Thoracic aorta (tissue), 2 donors: Measurements from ENCODE around the gene MSTN. TPM values are rescaled to one million over a fixed set of nuclear protein-coding genes. Genes with fewer than 3 reads are reported as not detected.
"Not testable (repeated sequence)": the region's sequence is repeated elsewhere in the genome, so short reads cannot be mapped to it uniquely, and the experiment has no call there.

Experiments used
- ATAC-seq: fragments of 150-250 bp; one replicate; pipeline ENCODE4 v1.8.0; 2017; ENCODE audit warnings: low read depth; ENCODE audit not compliant: insufficient number of reproducible peaks, low FRiP score
- DNase-seq: peaks from one replicate; pipeline ENCODE4 v3.0.0-alpha.2; 2020; ENCODE audit warnings: low spot score
- H3K27ac ChIP-seq, 2 donors: fragments of 200-600 bp; sonication (generic); 1 replicate in 1 of 2; 2 replicates in 1 of 2; pipeline ENCODE4 v1.5.1; 2016; ENCODE audit warnings: mild to moderate bottlenecking in 2 of 2, moderate library complexity in 2 of 2
- H3K27me3 ChIP-seq: fragments of 200-600 bp; sonication (generic); replicated peaks from 2 replicates; pipeline ENCODE4 v1.6.0; 2016; ENCODE audit warnings: mild to moderate bottlenecking; ENCODE audit not compliant: insufficient read depth
- H3K36me3 ChIP-seq: fragments of 200-600 bp; sonication (generic); one replicate; pipeline ENCODE4 v1.5.1; 2016
- H3K4me1 ChIP-seq, 2 donors: fragments of 200-600 bp; sonication (generic); 1 replicate in 1 of 2; 2 replicates in 1 of 2; pipeline versions ENCODE4 v1.5.1 to v1.6.0; 2016; ENCODE audit warnings: low read depth in 2 of 2, mild to moderate bottlenecking in 1 of 2; ENCODE audit not compliant: control insufficient read depth in 1 of 2
- H3K4me3 ChIP-seq: fragments of 200-600 bp; sonication (generic); 2 replicates; pipeline ENCODE4 v1.5.1; 2016; ENCODE audit warnings: mild to moderate bottlenecking
- H3K9me3 ChIP-seq: fragments of 200-600 bp; sonication (generic); 2 replicates; pipeline ENCODE4 v1.5.1; 2016
- total RNA-seq, 2 donors: library from RNA; depleted of rRNA; stranded (reverse); fragments of >200 nt; gene quantifications; one replicate each; pipeline versions ENCODE4 v1.1.0 to v1.2.3, GENCODE V29; 2016
- TF ChIP-seq, protein P1 (sequence below): fragments of 200-600 bp; sonication (generic); IDR thresholded peaks from one replicate; pipeline ENCODE4 v1.5.1; 2019; ENCODE audit warnings: antibody characterized with exemption

The MSTN gene
- total RNA-seq, 2 donors from 2014 or later, result 0.27 to 1.3 TPM

- TF ChIP-seq, protein P1, sequence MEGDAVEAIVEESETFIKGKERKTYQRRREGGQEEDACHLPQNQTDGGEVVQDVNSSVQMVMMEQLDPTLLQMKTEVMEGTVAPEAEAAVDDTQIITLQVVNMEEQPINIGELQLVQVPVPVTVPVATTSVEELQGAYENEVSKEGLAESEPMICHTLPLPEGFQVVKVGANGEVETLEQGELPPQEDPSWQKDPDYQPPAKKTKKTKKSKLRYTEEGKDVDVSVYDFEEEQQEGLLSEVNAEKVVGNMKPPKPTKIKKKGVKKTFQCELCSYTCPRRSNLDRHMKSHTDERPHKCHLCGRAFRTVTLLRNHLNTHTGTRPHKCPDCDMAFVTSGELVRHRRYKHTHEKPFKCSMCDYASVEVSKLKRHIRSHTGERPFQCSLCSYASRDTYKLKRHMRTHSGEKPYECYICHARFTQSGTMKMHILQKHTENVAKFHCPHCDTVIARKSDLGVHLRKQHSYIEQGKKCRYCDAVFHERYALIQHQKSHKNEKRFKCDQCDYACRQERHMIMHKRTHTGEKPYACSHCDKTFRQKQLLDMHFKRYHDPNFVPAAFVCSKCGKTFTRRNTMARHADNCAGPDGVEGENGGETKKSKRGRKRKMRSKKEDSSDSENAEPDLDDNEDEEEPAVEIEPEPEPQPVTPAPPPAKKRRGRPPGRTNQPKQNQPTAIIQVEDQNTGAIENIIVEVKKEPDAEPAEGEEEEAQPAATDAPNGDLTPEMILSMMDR, result no peak
- H3K9me3 ChIP-seq, result no peaks in the 10 kb centered on the region
- H3K4me1 ChIP-seq, result peaks cover 6 to 8% of the 10 kb centered on the region in 2 donors
- no peak overlapping the region for H3K27ac ChIP-seq
- no peak overlapping the region for H3K4me3 ChIP-seq
- no peak for DNase-seq
- H3K27me3 ChIP-seq, result no peaks in the 10 kb centered on the region
- no peaks in the 10 kb centered on the region for H3K36me3 ChIP-seq
- ATAC-seq, result no peak
Measured at GRCh38 chr2:190050001-190050400, 12.5 kb downstream of the MSTN start.

DNA sequence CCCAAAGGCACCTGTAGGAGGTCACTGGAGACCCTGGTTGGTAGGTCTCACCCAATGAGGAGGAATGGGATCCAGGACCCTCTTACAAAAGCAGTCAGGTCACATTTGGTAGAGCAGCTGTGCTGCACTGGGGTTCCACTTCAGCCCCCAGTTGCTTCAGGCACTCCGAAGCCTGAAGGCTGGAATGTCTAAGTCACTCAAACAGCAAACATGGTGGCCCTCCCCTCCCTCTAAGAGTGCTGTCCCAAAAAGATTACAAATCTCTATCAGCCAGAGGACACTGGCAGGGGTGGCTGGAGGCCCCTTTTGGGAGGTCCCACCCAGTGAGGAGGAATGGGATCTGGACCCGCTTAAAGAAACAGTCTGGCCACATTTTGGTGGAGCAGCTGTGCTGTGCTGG lies 17.7 kb downstream of the MSTN start:
- H3K27ac ChIP-seq, result no peak overlapping the region
- no peaks in the 10 kb centered on the region for H3K36me3 ChIP-seq
- DNase-seq (no peak), ATAC-seq (no peak)
- no peaks in the 10 kb centered on the region for H3K9me3 ChIP-seq
- H3K4me1 ChIP-seq, result no peaks in the 10 kb centered on the region
- no peak overlapping the region for H3K4me3 ChIP-seq
- H3K27me3 ChIP-seq, result no peaks in the 10 kb centered on the region
- TF ChIP-seq, protein P1, result no peak

DNA sequence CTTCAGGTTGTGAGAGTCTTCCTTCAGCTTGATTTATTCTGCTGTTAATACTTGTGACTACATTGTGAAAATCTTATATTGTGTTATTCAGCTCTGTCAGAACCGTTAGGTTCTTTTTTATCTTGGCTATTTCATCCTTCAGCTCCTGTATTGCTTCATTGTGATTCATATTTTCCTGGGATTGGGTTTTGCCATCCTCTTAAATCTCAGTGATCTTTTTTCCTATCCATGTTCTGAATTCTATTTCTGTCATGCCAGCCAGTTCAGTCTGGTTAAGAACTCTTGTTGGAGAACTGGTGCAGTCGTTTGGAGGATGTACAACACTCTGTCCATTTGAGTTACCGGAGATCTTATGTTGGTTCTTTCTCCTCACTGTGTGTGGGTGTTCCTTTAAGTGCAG lies 19.1 kb downstream of the MSTN start:
- Histone ChIP-seq H3K27me3 (no peaks in the 10 kb centered on the region), H3K27ac (no peak overlapping the region), H3K36me3 (no peaks in the 10 kb centered on the region), H3K4me1 (no peaks in the 10 kb centered on the region), H3K9me3 (no peaks in the 10 kb centered on the region), H3K4me3 (no peak overlapping the region)
- ATAC-seq (no peak), DNase-seq (no peak)
- TF ChIP-seq, protein P1, result no peak

DNA sequence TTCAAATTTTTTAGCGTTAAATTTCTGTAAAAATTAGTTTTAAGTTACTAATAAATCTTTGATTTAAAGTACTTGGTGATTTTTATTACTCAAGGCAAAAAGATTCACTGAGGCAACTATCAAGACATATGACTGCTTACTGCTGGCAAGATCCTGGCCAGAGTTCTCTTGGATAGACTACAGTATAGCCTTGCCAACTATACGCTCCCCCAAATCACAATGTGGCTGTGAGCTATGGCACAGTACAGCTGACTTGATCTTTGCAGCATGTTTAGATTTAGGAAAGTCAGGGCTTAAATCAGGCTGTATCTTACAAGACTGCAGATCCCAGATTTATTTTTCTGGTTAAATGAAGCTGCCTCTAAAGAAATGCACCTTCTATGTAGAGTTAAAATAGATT lies 26.5 kb downstream of the MSTN start:
- no peaks in the 10 kb centered on the region for H3K9me3 ChIP-seq
- TF ChIP-seq, protein P1, result no peak
- DNase-seq (no peak), ATAC-seq (no peak)
- H3K4me3 ChIP-seq, result no peak overlapping the region
- H3K27me3 ChIP-seq, result no peaks in the 10 kb centered on the region
- H3K4me1 ChIP-seq, result no peaks in the 10 kb centered on the region
- no peaks in the 10 kb centered on the region for H3K36me3 ChIP-seq
- no peak overlapping the region for H3K27ac ChIP-seq

- ATAC-seq, H3K4me1 ChIP-seq, H3K4me3 ChIP-seq, H3K27me3 ChIP-seq, H3K36me3 ChIP-seq, DNase-seq, H3K27ac ChIP-seq, H3K9me3 ChIP-seq: not testable (repeated sequence)
Measured at GRCh38 chr2:190034417-190034816, 28.1 kb downstream of the MSTN start.

GRCh38 chr2:190031969-190032618 lies 30.4 kb downstream of the MSTN start:
- H3K4me1 ChIP-seq, result no peaks in the 10 kb centered on the region
- no peaks in the 10 kb centered on the region for H3K36me3 ChIP-seq
- no peak for ATAC-seq
- TF ChIP-seq, protein P1, result no peak
- H3K27me3 ChIP-seq, result no peaks in the 10 kb centered on the region
- no peak for DNase-seq
- H3K27ac ChIP-seq, result no peak overlapping the region
- H3K9me3 ChIP-seq, result no peaks in the 10 kb centered on the region
- H3K4me3 ChIP-seq, result no peak overlapping the region
